Breast epithelium (tissue), 4 donors: ENCODE results near the gene DEK. TPM values are rescaled to one million over a fixed set of nuclear protein-coding genes. Genes with fewer than 3 reads are reported as not detected.
"Not testable (repeated sequence)": the region's sequence is repeated elsewhere in the genome, so short reads cannot be mapped to it uniquely, and the experiment has no call there.

ENCODE experiments used
- DNase-seq, 2 donors: peaks; one replicate each; pipeline ENCODE4 v3.0.0-alpha.2; 2019; ENCODE audit warnings: low spot score in 2 of 2
- H3K27ac ChIP-seq, 2 donors: fragments of 200-600 bp; sonication (generic) in 1 of 2; one replicate each; pipeline ENCODE4 v1.5.1; 2016 to 2019; ENCODE audit warnings: mild to moderate bottlenecking in 1 of 2
- H3K27me3 ChIP-seq, 2 donors: fragments of 200-600 bp; sonication (generic) in 1 of 2; one replicate each; pipeline versions ENCODE4 v1.5.1 to v1.6.0; 2017 to 2019; ENCODE audit warnings: control low read depth in 1 of 2, mild to moderate bottlenecking in 1 of 2
- H3K36me3 ChIP-seq: fragments of 200-600 bp; one replicate; pipeline ENCODE4 v1.5.1; 2019
- H3K4me1 ChIP-seq, 2 donors: fragments of 200-600 bp; sonication (generic); one replicate each; pipeline ENCODE4 v1.5.1; 2016 to 2019; ENCODE audit warnings: control low read depth in 1 of 2
- H3K4me3 ChIP-seq, 3 donors: fragments of 200-600 bp; sonication (generic); 1 replicate in 2 of 3; 2 replicates in 1 of 3; pipeline ENCODE4 v1.5.1; 2016 to 2019; ENCODE audit warnings: mild to moderate bottlenecking in 3 of 3, moderate library complexity in 2 of 3
- H3K9me3 ChIP-seq, 2 donors: fragments of 200-600 bp; sonication (generic) in 1 of 2; one replicate each; pipeline ENCODE4 v1.5.1; 2016 to 2019; ENCODE audit warnings: control low read depth in 1 of 2
- CTCF ChIP-seq, 3 donors: fragments of 450-650 bp; IDR thresholded peaks; one replicate each; pipeline ENCODE4 v1.5.1; 2016 to 2017; ENCODE audit warnings: antibody characterized with exemption in 3 of 3, mild to moderate bottlenecking in 3 of 3, moderate library complexity in 3 of 3
- POLR2A ChIP-seq: fragments of 450-650 bp; IDR thresholded peaks from one replicate; pipeline ENCODE4 v1.6.1; 2016; ENCODE audit warnings: antibody characterized with exemption, mild to moderate bottlenecking, moderate library complexity
- POLR2AphosphoS5 ChIP-seq, 3 donors: sonication (generic); formaldehyde crosslinking; IDR thresholded peaks; one replicate each; pipeline ENCODE4 v1.6.1; 2017; ENCODE audit warnings: antibody characterized with exemption in 3 of 3
- intact Hi-C: fragments of 100-400 bp; cut with DNase I; formaldehyde crosslinking; loops from one replicate; pipeline ENCODE4 v1.15.1; 2023; ENCODE audit warnings: low total_unique reads
- total RNA-seq, 3 donors: library from RNA; depleted of rRNA; stranded (reverse); fragments of >200 nt; gene quantifications; one replicate each; pipeline ENCODE4 v1.1.0, GENCODE V29; 2016

The DEK gene
- total RNA-seq, 3 donors from 2014 or later, result 107 to 162 (median 125) TPM

- Histone ChIP-seq H3K4me3 (no peak overlapping the region), H3K36me3 (no peaks in the 10 kb centered on the region), H3K4me1 (no peaks in the 10 kb centered on the region), H3K9me3 (no peaks in the 10 kb centered on the region), H3K27ac (no peak overlapping the region), H3K27me3 (no peaks in the 10 kb centered on the region)
- no peak for DNase-seq
- no peak for TF ChIP-seq POLR2AphosphoS5 (IDR thresholded peaks at IDR 0.05)
- no peak for TF ChIP-seq CTCF (IDR thresholded peaks at IDR 0.05)
- TF ChIP-seq POLR2A, result no peak
- intact Hi-C loops, result no loop called here
Observed at GRCh38 chr6:18178960-18179615, 85.2 kb downstream of the DEK start.

- DNase-seq, result no peak
- H3K4me3 ChIP-seq, result no peak overlapping the region
- H3K36me3 ChIP-seq, result no peaks in the 10 kb centered on the region
- H3K27ac ChIP-seq, result no peak overlapping the region
- H3K9me3 ChIP-seq, result no peaks in the 10 kb centered on the region
- no peaks in the 10 kb centered on the region for H3K27me3 ChIP-seq
- intact Hi-C loops, result no loop called here
- no peaks in the 10 kb centered on the region for H3K4me1 ChIP-seq
- TF ChIP-seq POLR2AphosphoS5 (IDR thresholded peaks at IDR 0.05), result no peak
Observed at GRCh38 chr6:18177286-18177965, 86.9 kb downstream of the DEK start.

GRCh38 chr6:18176198-18176597, 88.1 kb downstream of the DEK start:
- H3K9me3 ChIP-seq, H3K4me3 ChIP-seq, H3K27ac ChIP-seq, DNase-seq, H3K27me3 ChIP-seq, intact Hi-C loops, H3K4me1 ChIP-seq, H3K36me3 ChIP-seq: not testable (repeated sequence)

Other genes starting within 250 kb of the DEK start
- gene NHLRC1, start 141.9 kb downstream of the DEK start, total RNA-seq, result 1 to 10 TPM; 2.0 to 3.2 (median 2.7) TPM
- 10 to 100 TPM in 1 of 3 donors, 1 to 10 TPM in 2; 5.6 to 10.2 (median 8.9) TPM for gene TPMT, start 109.5 kb downstream of the DEK start, total RNA-seq
- gene KDM1B, start 109.1 kb downstream of the DEK start, total RNA-seq, result 10 to 100 TPM; 14.4 to 18.6 (median 16.2) TPM
- gene RNF144B, start 122.8 kb upstream of the DEK start, total RNA-seq, result 10 to 100 TPM; 24.3 to 37.0 (median 24.8) TPM